Measurements from ENCODE around the gene NAV3.
A peak's percentile ranks its signal among the peaks of the same experiment; 100 is the strongest.
"Not testable (repeated sequence)": the region's sequence is repeated elsewhere in the genome, so short reads cannot be mapped to it uniquely, and the experiment has no call there.

Gene NAV3

DNA sequence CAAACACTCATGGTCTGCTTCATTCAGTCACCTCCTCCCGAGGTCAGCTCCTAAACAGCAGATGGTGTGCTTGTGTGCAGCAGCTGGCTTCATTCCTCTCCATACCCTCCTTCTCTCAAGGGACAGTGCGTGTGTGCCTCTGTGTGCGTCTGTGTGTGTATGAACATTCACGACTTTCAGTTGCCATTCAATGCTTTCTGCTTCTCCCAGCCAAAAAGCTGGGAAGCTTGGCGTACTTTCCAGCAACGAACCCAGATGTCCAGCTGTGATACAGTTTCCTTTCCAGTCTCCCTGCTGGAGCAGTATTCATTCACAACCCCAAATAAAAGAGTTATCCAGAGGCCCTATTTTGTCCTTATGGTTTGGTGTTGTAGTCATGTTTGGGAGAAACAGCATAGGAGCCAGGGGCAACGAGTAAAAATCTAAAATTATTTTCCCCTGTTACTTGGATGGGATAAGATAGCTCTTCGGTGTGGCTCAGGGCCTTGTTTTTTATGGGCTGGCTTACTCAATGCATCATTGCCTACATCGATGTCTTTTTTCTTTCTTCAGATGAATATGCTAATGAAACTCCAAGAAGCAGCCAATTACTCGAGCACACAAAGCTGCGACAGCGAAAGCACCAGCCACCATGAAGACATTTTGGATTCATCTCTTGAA lies 379.3 kb downstream of the NAV3 start:
- H3K4me3 ChIP-seq (ENCODE audit: low read depth, low read length): no peak overlapping the region
- DNase-seq (ENCODE audit: low read depth): peak; percentile 95

DNA sequence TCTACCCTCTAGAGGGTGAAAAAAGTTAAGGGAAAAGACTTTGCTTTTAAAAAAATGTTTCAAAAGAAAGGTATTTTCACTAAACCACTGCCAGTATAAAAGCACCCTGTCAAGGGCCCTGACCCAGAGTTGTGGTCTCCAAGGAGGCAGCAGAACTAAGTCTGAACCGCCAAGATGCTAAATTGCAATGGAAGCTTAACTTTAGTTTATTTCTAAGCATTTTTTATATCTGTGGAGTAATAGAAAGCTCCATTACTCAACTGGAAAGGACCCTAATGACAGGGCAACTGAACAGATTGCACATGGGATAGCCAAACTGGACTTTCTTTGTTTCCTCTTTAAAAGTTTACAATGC lies 379.8 kb downstream of the NAV3 start:
- DNase-seq (ENCODE audit: low read depth): no peak
- H3K4me3 ChIP-seq (ENCODE audit: low read depth, low read length): no peak overlapping the region

DNA sequence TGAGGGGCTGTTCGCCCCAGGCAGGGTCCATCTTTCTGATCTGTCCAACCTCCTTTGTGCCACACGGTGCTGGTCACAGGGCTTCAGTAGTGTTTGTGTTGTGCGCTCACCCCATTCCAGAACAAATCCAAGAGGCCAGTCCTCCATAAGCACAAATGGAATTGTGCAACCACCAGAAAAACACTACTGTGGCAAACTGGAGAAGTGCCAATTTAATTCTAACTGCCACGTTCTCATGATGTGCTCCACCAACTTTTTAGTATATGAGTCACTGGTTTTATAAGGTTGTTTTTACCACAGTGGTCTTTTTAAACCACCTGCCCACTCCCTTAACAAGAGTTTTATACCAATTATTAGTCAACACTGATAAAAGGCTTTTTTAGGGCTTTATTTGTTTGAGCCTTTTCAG lies 380.2 kb downstream of the NAV3 start:
- no peak overlapping the region for H3K4me3 ChIP-seq (ENCODE audit: low read depth, low read length)
- peak; percentile 93 for DNase-seq (ENCODE audit: low read depth)

DNA sequence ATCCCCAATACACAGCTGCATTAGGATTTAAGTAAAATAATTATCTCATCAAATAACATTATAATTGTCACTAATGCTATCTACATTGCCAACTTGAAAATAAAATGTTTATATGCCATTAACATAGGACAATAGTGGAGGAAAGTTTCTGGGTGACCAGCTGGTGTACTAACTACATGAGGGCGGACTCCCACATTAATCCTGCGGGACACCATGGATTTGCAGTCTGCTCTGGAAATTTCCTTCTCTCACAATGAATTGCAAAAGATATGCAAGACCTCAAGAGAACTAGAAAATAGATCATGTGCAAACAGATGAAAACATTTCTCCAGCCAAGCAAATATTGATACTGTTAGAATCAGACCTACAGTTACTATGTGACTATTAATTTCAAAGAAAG lies 390.1 kb downstream of the NAV3 start:
- no peak for DNase-seq (ENCODE audit: low read depth)
- no peak overlapping the region for H3K4me3 ChIP-seq (ENCODE audit: low read depth, low read length)

DNA sequence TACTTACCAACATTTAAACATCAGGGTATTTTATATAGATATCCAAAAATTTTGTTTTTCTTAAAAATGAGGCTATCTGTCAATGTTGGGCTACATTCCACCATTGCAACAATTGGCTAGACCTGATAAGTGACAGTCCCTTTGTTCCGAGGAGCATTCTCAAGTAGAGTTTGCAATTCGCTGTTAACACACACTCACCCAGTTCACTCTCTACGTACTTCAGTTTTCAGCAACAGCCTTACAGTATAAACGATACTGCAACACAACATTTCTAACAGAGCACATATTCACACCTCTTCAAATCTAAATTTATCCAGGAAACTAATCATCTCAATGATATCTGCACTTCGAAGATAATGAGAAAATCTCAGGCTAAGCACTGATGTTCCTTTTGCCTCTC lies 393.5 kb downstream of the NAV3 start:
- DNase-seq (ENCODE audit: low read depth): no peak
- H3K4me3 ChIP-seq (ENCODE audit: low read depth, low read length): no peak overlapping the region

DNA sequence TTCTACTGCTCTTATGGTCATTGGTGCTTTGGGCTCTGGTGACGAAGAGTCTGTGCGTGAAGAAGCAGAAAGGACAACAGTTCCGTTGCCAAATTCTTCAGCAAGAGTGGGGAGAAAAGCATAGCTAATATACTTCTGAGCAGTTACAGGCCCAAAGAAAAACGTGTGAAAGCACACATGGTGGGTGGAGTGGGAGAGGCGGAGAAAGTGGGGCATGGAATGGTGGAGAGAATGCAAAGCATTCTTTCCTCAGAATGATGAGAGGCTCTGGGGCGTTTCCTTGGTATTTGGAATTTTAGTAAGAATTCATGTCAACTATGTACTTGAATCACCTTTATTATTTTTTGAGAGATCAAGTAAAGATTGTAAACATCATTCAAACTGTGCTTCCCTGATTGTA lies 396.1 kb downstream of the NAV3 start:
- no peak for DNase-seq (ENCODE audit: low read depth)
- no peak overlapping the region for H3K4me3 ChIP-seq (ENCODE audit: low read depth, low read length)

DNA sequence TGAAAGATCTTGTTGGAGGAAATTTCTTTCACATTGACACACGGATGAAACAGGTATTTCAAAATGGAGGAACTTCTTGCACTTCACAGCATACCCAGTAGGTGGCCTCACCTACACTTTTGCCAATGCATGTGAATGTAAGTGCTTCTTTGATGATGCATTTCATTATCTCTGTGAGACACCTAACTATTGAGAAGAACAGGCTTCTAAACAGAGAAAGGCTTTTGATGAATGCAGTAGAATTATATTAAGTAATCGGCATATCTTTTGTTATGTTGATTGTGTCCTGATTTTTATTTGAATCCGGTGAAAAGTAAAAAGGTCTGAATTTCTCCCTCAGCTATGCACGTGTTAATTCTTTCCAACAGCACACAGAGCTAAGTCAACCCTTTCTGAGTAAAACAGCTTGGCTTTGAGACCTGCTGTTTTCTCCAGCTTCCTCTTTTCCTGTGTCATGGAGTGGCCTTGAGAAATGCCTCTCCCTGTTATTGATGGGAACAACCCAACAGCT lies 399.0 kb downstream of the NAV3 start:
- H3K4me3 ChIP-seq (ENCODE audit: low read depth, low read length): no peak overlapping the region
- peak; percentile 12 for DNase-seq (ENCODE audit: low read depth)

DNA sequence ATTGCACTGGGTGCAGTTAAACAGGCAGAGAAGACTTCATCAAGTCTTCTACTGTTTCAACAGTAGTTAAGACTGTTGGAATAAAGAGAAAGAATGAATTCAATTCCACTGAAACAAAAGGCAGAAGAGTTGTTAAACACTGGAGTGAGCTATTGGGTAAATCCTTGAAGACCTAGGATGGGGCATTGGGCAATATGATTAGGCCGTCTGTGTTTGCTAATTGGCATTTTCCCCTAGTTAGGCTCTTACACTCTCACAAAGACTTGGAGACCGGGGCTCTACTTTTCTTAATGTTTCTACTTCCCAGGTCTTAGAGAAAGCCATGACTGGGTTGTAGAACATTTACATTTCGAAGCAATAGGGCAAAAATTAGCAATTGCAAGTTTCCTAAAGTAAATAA lies 402.1 kb downstream of the NAV3 start:
- no peak for DNase-seq (ENCODE audit: low read depth)

DNA sequence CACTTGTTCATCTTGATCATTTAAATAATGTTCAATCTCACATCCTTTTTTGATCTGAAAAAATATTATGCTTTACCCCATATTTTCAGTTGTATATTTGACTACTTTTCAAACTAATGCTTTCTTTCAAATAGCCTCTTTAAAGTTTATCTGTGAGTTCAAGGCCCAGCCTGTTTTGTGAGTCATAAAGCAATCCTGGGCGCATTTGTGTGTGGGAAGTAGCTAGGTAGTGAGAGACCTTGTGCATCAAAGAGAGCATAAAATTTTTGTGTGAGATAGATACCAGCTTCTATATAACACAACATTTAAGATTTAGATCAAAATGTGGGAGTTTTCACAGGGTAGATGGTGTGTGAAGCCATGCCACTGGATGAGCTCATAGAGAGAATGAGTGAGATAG lies 405.6 kb downstream of the NAV3 start:
- no peak overlapping the region for H3K4me3 ChIP-seq (ENCODE audit: low read depth, low read length)
- DNase-seq (ENCODE audit: low read depth): no peak

More for the DNA sequence above, 402.1 kb downstream of the NAV3 start:
- no peak overlapping the region for H3K4me3 ChIP-seq (ENCODE audit: low read depth, low read length)

DNA sequence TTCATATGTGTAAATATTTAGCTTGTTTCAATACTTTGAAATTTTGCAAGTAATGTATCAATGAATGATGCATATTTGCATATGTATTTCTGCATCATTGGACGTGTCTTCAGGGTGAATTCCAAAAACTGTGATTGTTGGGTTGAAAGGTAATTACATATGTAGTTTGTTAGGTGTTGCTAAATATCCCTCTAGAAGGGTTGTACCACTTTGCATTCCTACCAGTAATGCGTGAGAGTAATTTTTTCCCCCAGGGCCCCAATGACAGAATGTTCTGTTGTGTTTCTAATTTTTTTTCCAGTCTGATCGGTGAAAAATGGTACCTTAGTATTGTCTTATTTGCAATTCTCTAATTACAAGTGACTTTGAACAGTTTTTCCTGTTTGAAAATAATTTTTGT lies 408.9 kb downstream of the NAV3 start:
- H3K4me3 ChIP-seq (ENCODE audit: low read depth, low read length): no peak overlapping the region
- no peak for DNase-seq (ENCODE audit: low read depth)

DNA sequence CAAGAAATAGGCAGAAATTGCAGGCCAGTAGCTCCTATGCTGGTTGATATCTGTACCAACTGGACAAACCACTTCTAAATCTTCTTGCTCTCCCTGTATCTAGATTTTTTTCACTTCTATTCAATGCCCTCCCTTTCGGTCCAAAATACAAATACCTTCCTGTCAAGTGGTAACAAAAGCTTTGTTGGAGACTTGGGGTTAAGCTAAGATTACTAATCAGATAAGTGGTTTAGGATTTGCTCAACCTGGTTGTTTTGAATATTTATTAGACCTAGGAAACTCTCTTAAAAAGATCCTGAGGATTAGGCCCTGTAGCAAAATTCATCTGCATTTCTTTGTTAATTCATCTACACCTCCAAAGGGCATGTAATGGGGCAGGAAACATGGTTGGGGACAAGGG lies 410.1 kb downstream of the NAV3 start:
- DNase-seq (ENCODE audit: low read depth): no peak
- no peak overlapping the region for H3K4me3 ChIP-seq (ENCODE audit: low read depth, low read length)

DNA sequence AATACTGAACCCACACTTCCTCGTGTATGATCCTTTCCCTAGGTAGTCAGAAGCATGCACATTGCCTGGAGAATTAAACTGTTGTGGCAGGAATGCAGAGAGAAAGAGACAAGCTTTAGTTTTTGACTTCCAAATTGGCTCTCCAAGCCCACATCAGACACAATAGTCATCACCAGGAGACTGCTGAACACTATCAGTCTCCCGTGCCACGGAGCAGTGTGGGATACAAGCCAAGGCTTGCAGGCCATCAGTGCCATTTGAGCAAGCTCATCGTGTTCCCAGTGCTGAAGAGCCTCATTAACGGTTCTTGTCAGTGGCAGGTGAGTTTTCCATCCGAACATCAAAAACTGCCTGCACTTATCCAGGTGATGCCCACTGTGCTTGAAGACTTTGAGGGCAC lies 410.8 kb downstream of the NAV3 start:
- no peak for DNase-seq (ENCODE audit: low read depth)
- no peak overlapping the region for H3K4me3 ChIP-seq (ENCODE audit: low read depth, low read length)

DNA sequence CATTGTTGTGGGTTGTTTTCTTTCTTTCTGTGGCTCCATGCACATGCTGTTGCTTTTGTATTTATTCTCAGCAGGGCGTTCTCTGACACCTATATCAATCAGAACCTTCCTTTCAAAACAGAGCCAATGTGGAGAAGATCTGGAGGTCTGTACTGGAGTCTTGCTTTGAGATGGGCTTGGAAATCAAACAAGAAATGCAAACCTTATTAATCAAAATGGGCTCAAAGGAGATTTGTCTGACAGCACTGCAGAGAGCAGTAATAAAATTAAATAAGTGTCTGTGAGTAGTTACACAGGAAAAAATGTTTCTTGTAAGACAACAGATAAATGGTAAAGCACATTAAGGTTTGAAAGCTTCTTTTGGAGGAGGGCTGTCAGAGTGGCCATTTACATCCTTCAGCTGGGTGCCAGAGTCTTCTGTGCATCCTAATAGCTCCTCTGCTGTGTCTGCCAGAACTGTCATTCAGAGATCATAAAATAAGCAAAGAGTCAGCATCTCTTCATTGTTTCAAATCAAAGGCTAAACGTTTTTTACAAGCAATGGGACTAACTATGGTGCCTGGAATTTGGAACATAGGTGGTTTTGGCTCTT lies 414.3 kb downstream of the NAV3 start:
- DNase-seq (ENCODE audit: low read depth): no peak
- no peak overlapping the region for H3K4me3 ChIP-seq (ENCODE audit: low read depth, low read length)

DNA sequence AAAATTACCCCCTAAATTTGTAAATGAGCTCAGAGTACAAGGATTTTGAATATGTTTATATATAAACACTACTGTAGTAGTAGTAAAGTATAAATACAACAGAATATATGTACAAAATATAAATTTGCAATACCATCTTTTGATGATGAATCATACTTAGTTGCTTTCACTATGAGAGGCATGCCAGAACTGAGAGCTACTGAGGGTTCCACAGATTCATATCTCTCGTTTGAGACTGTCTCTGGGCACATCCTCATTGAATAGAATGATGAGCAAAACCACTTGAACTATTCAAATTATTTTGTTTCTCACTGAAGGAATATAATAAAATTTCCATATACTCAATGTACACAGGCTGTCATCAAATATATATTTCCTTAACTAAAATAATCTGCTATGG lies 417.6 kb downstream of the NAV3 start:
- H3K4me3 ChIP-seq (ENCODE audit: low read depth, low read length): no peak overlapping the region
- DNase-seq (ENCODE audit: low read depth): no peak

DNA sequence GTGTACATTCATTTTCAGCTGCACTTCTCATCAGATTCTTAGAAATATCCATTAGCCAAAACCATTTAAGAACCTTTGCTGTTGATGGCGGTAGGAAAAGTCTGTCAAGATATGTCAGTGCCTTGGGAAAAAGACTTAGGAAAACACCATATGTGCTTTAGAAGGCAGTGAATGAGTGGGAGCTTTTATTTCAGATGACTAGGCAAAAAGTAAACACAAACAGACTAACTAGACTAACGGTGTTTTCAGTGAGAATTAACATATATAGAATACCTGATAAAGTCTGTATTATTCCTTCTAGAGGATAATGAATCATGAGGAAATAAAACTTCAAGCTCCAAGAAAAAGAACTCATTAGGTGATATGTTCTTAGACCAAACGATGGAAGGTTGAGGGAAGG lies 418.9 kb downstream of the NAV3 start:
- H3K4me3 ChIP-seq (ENCODE audit: low read depth, low read length): no peak overlapping the region
- DNase-seq (ENCODE audit: low read depth): no peak

DNA sequence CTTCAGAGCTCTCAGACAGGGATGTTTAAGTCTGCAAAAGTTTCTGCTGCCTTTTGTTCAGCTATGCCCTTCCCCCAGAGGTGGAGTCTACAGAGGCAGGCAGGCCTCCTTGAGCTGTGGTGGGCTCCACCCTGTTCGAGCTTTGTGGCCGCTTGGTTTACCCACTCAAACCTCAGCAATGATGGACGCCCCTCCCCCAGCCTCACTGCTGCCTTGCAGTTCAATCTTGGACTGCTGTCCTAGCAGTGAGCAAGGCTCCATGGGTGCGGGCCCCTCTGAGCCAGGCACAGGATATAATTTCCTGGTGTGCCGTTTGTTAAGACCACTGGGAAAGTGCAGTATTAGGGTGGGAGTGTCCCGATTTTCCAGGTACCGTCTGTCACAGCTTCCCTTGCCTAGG lies 427.0 kb downstream of the NAV3 start:
- H3K4me3 ChIP-seq (ENCODE audit: low read depth, low read length); DNase-seq (ENCODE audit: low read depth): not testable (repeated sequence)

DNA sequence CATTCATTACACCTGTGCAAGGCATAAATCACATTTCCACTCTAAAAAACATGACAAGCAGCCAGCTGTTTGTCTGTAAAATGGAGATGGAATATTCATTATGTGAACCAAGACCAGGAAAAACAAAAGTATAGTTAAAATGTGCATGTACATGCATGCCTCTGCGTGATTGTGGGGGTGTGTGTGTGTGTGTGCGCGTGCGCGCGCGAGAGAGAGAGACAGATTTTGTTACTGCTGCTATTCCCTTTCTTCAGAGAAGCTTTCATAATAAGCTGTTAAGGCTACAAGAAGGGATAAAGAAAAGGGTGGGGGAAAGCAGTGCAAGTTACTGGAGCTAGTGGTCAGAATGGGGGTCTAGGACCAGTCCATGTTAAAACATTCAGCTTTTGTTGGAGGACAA lies 430.3 kb downstream of the NAV3 start:
- no peak overlapping the region for H3K4me3 ChIP-seq (ENCODE audit: low read depth, low read length)
- no peak for DNase-seq (ENCODE audit: low read depth)

DNA sequence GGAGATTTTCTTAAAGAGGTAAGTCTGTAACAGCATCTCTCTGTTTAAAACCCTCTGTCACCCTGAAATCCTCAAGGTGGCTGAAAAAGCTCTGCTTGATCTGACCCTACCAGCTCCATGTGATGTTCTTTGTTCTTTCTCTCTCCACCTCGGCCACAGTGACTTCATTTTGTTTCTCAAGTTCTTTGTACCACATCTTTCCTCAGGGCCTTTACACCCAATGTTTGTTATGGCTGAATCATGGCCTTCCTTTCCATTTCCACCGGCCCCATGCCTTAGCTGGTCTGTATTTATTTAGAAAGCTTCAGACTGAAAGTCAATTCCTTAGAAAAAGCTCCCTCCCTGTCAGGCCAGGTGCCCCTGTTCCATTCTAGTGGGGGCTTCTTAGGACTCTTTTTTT lies 431.2 kb downstream of the NAV3 start:
- DNase-seq (ENCODE audit: low read depth): no peak
- no peak overlapping the region for H3K4me3 ChIP-seq (ENCODE audit: low read depth, low read length)

All from skeletal muscle cell (primary cell).